Measurements from ENCODE around the gene TSPAN19.

TSPAN19 gene

DNA sequence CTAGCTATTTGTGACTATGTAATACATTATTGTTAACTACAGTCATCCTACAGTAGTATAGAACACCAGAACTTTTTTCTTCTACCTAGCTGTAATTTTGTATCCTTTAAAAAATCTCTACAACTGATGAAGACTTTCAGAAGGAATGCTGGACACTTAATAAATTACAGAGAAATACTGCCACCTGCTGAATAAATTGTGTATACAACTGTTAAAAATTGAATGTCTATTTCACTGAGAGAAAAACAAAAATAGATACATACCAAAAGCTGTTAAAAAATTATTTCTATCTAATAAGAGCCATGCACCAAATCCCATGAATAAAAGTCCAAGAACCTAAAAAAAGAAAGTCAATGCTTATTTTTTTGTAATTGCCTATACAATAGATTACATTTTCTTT lies 6.6 kb downstream of the TSPAN19 start:
- peak; percentile 7 for DNase-seq (ENCODE audit: low spot score)
- in situ Hi-C loops (cut with MboI; ENCODE audit: low pct_unique_long_range_greater_than_20kb, low sequenced_read_pairs, unreplicated experiment) = loop anchor here (10.0 kb wide), 1 partner anchor 145 kb away; no protein-coding TSS in a partner anchor
- TF ChIP-seq CTCF (IDR thresholded peaks at IDR 0.05; ENCODE audit: extremely low read depth, insufficient read depth, missing control alignments) = peak; percentile 22

GRCh38 chr12:85018098-85018497 lies 18.0 kb downstream of the TSPAN19 start:
- no peak for DNase-seq (ENCODE audit: low spot score)
- TF ChIP-seq CTCF (IDR thresholded peaks at IDR 0.05; ENCODE audit: extremely low read depth, insufficient read depth, missing control alignments) = no peak
- in situ Hi-C loops (cut with MboI; ENCODE audit: low pct_unique_long_range_greater_than_20kb, low sequenced_read_pairs, unreplicated experiment) = no loop called here

DNA sequence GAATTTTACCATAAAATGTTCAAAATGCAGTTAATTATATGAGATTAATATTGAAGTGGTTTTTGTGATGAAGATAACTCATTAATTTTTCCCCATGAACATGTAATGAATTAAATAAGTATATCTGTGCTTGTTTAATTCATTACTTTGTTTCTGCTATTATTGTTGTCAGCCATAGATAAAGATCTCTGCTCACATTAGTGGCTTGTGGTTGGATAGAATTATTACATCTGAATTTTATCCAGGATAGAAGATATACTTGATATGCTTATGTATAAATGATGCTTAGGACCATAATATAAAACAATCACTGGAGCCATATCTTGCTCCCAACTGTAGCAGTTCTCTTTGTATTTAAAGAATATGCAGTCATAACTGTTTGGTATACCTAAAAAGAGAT lies 18.5 kb downstream of the TSPAN19 start:
- in situ Hi-C loops (cut with MboI; ENCODE audit: low pct_unique_long_range_greater_than_20kb, low sequenced_read_pairs, unreplicated experiment) = no loop called here
- DNase-seq (ENCODE audit: low spot score) = no peak
- no peak for TF ChIP-seq CTCF (IDR thresholded peaks at IDR 0.05; ENCODE audit: extremely low read depth, insufficient read depth, missing control alignments)

DNA sequence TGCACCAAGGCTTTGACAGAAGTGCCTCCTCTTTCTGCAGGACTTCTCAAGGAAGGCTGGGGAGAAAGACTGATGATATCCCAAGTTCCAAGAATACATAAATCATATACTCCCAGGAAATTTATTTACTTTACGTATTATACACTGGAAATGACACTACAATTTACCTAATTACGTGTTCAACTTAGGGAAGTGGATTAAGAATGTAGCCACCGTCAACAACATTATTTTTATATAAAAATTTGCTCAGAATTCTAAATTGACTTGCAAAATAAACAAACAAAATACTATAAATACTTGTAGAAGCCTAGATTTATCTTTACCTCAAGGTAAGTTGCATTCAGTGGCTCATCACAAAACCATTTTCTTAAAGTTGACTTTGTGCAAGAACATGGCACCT lies 18.9 kb downstream of the TSPAN19 start:
- DNase-seq (ENCODE audit: low spot score) = no peak
- no peak for TF ChIP-seq CTCF (IDR thresholded peaks at IDR 0.05; ENCODE audit: extremely low read depth, insufficient read depth, missing control alignments)
- in situ Hi-C loops (cut with MboI; ENCODE audit: low pct_unique_long_range_greater_than_20kb, low sequenced_read_pairs, unreplicated experiment) = no loop called here

DNA sequence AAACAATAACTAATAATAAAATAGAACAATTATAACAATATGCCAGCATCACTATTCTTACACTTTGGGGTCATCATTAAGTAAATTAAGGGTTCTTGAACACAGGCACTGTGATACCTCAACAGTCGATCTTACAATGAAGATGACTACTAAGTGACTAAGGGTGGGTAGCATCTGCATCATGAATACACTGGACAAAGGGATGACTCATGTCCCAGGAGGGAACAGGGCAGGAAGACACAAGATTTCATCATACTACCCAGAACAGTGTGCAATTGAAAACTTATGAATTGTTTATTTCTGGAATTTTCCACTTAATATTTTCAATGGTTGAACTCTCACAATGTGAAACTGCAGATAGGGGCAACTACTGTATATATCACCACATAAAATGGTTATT lies 19.7 kb downstream of the TSPAN19 start:
- no peak for TF ChIP-seq CTCF (IDR thresholded peaks at IDR 0.05; ENCODE audit: extremely low read depth, insufficient read depth, missing control alignments)
- in situ Hi-C loops (cut with MboI; ENCODE audit: low pct_unique_long_range_greater_than_20kb, low sequenced_read_pairs, unreplicated experiment) = no loop called here
- no peak for DNase-seq (ENCODE audit: low spot score)

DNA sequence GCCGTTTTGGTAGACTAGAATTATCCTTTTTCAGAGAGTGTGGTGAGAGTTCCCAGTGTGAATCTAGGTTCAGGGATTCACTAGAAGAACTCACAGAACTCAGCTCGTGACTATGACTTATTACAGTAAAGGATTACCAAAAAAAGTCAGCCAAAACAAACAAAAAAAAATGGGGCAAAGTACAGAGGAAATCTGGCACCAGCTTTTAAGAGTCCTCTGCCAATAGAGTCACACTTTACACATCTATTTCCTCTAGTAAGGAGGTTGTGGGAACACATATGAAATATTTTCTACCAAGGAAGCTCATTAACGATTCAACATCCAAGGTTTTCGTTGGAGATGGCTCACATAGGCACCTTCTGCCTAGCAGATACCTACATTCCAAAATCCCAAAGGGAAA lies 28.2 kb downstream of the TSPAN19 start:
- TF ChIP-seq CTCF (IDR thresholded peaks at IDR 0.05; ENCODE audit: extremely low read depth, insufficient read depth, missing control alignments) = no peak
- no peak for DNase-seq (ENCODE audit: low spot score)

DNA sequence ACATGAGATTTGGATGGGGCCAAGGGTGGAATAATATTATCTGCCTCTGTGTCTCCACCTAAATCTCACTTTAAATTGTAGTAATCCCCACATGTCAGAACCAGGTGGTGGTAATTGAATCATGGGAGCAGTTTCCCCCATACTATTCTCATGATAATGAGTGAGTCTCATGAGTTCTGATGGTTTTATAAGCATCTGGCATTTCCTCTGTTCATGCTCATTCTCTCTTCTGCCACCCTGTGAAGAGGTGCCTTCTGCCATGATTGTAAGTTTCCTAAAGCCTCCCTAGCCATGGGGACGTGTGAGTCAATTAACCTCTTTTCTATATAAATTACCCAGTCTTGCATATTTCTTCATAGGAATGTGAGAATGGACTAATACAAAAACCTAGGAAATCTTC lies 29.9 kb downstream of the TSPAN19 start:
- TF ChIP-seq CTCF (IDR thresholded peaks at IDR 0.05; ENCODE audit: extremely low read depth, insufficient read depth, missing control alignments) = no peak

More for the DNA sequence above, 28.2 kb downstream of the TSPAN19 start:
- in situ Hi-C loops (cut with MboI; ENCODE audit: low pct_unique_long_range_greater_than_20kb, low sequenced_read_pairs, unreplicated experiment) = no loop called here

More for the DNA sequence above, 29.9 kb downstream of the TSPAN19 start:
- DNase-seq (ENCODE audit: low spot score) = no peak
- in situ Hi-C loops (cut with MboI; ENCODE audit: low pct_unique_long_range_greater_than_20kb, low sequenced_read_pairs, unreplicated experiment) = no loop called here
